ENCODE measurements around the gene TSG101. TPM values are rescaled to one million over a fixed set of nuclear protein-coding genes. Genes with fewer than 3 reads are reported as not detected.

The TSG101 gene
- total RNA-seq, 1 experiment from 2014 or later = 46.9 TPM

DNA sequence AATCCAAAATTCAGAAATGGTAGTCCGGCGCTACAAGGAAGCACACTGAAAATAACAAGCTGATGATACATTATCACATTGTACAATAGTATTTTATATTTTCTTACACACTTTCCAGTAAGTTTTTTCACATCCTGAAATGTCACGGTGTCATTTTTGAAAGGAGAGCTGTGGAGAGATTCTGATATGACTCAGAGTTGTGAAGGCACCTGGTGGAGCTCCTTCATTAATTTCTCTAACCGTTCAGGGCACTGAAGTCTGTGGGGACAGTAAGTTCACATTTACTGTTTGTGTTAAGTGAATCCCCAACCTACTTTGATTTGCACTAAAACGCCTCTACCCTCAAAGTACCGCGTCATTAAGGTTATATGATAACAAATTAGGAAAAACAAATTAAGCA lies 57.8 kb downstream of the TSG101 start:
- ATAC-seq (no peak), DNase-seq (no peak)
- Histone ChIP-seq H3K9me2 (replicated peaks; ENCODE audit: low read length) (no peaks in the 10 kb centered on the region), H3F3A (ENCODE audit: low read length, unreplicated experiment) (no peaks in the 10 kb centered on the region), H3K4me1 (ENCODE audit: insufficient read depth, low read length) (no peaks in the 10 kb centered on the region), H4K20me1 (ENCODE audit: low read length) (no peaks in the 10 kb centered on the region), H3K36me3 (ENCODE audit: low read depth, low read length) (no peaks in the 10 kb centered on the region), H3K27ac (ENCODE audit: low read length) (no peak overlapping the region), H3K4me3 (ENCODE audit: low read length) (no peak overlapping the region), H3K9ac (ENCODE audit: low read length) (no peak overlapping the region), H3K27me3 (ENCODE audit: low read length) (no peaks in the 10 kb centered on the region), H2AFZ (ENCODE audit: low read length) (no peak overlapping the region), H3K4me2 (ENCODE audit: low read length) (no peak overlapping the region), H3K79me2 (ENCODE audit: low read length) (no peaks in the 10 kb centered on the region), H3K9me3 (ENCODE audit: low read length) (no peaks in the 10 kb centered on the region)
- TF ChIP-seq EZH2phosphoT487 (IDR thresholded peaks at IDR 0.05; ENCODE audit: borderline replicate concordance, low read length) = no peak
- no peak for TF ChIP-seq EZH2 (IDR thresholded peaks at IDR 0.05; ENCODE audit: low read length, unreplicated experiment)
- TF ChIP-seq, protein P1, sequence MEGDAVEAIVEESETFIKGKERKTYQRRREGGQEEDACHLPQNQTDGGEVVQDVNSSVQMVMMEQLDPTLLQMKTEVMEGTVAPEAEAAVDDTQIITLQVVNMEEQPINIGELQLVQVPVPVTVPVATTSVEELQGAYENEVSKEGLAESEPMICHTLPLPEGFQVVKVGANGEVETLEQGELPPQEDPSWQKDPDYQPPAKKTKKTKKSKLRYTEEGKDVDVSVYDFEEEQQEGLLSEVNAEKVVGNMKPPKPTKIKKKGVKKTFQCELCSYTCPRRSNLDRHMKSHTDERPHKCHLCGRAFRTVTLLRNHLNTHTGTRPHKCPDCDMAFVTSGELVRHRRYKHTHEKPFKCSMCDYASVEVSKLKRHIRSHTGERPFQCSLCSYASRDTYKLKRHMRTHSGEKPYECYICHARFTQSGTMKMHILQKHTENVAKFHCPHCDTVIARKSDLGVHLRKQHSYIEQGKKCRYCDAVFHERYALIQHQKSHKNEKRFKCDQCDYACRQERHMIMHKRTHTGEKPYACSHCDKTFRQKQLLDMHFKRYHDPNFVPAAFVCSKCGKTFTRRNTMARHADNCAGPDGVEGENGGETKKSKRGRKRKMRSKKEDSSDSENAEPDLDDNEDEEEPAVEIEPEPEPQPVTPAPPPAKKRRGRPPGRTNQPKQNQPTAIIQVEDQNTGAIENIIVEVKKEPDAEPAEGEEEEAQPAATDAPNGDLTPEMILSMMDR (conservative IDR thresholded peaks at IDR 0.05; ENCODE audit: low read depth, low read length) = no peak
- ChIA-PET POLR2A (ENCODE audit: unreplicated experiment) (no interaction called here), CTCF (no interaction called here)
- BruUV-seq (replicated peaks) = no TSS peak
- intact Hi-C loops (cut with micrococcal nuclease) = no loop called here

GRCh38 chr11:18468059-18468458 lies 58.7 kb downstream of the TSG101 start:
- H4K20me1 ChIP-seq (ENCODE audit: low read length) = no peaks in the 10 kb centered on the region
- ChIA-PET POLR2A (ENCODE audit: unreplicated experiment) (no interaction called here), CTCF (no interaction called here)
- H3K9me2 ChIP-seq (replicated peaks; ENCODE audit: low read length) = no peaks in the 10 kb centered on the region
- H3K27ac ChIP-seq (ENCODE audit: low read length) = no peak overlapping the region
- no peak overlapping the region for H2AFZ ChIP-seq (ENCODE audit: low read length)
- no peak overlapping the region for H3K4me3 ChIP-seq (ENCODE audit: low read length)
- no peaks in the 10 kb centered on the region for H3K27me3 ChIP-seq (ENCODE audit: low read length)
- no peak overlapping the region for H3K4me2 ChIP-seq (ENCODE audit: low read length)
- intact Hi-C loops (cut with micrococcal nuclease) = no loop called here
- no peak overlapping the region for H3K9ac ChIP-seq (ENCODE audit: low read length)
- no peak for DNase-seq
- no peaks in the 10 kb centered on the region for H3F3A ChIP-seq (ENCODE audit: low read length, unreplicated experiment)
- TF ChIP-seq EZH2phosphoT487 (IDR thresholded peaks at IDR 0.05; ENCODE audit: borderline replicate concordance, low read length) (no peak), EZH2 (IDR thresholded peaks at IDR 0.05; ENCODE audit: low read length, unreplicated experiment) (no peak)
- TF ChIP-seq, protein P1 (conservative IDR thresholded peaks at IDR 0.05; ENCODE audit: low read depth, low read length) = no peak
- no peak for ATAC-seq
- H3K36me3 ChIP-seq (ENCODE audit: low read depth, low read length) = no peaks in the 10 kb centered on the region
- H3K9me3 ChIP-seq (ENCODE audit: low read length) = no peaks in the 10 kb centered on the region
- no peaks in the 10 kb centered on the region for H3K79me2 ChIP-seq (ENCODE audit: low read length)
- no TSS peak for BruUV-seq (replicated peaks)
- no peaks in the 10 kb centered on the region for H3K4me1 ChIP-seq (ENCODE audit: insufficient read depth, low read length)

- no peaks in the 10 kb centered on the region for H3K9me3 ChIP-seq (ENCODE audit: low read length)
- no peak overlapping the region for H3K4me3 ChIP-seq (ENCODE audit: low read length)
- H3K4me2 ChIP-seq (ENCODE audit: low read length) = no peak overlapping the region
- intact Hi-C loops (cut with micrococcal nuclease) = no loop called here
- no peaks in the 10 kb centered on the region for H4K20me1 ChIP-seq (ENCODE audit: low read length)
- H3K36me3 ChIP-seq (ENCODE audit: low read depth, low read length) = no peaks in the 10 kb centered on the region
- no peaks in the 10 kb centered on the region for H3F3A ChIP-seq (ENCODE audit: low read length, unreplicated experiment)
- no peaks in the 10 kb centered on the region for H3K9me2 ChIP-seq (replicated peaks; ENCODE audit: low read length)
- no peaks in the 10 kb centered on the region for H3K27me3 ChIP-seq (ENCODE audit: low read length)
- no peaks in the 10 kb centered on the region for H3K4me1 ChIP-seq (ENCODE audit: insufficient read depth, low read length)
- POLR2A ChIA-PET (ENCODE audit: unreplicated experiment) = no interaction called here
- TF ChIP-seq, protein P1 (conservative IDR thresholded peaks at IDR 0.05; ENCODE audit: low read depth, low read length) = no peak
- TF ChIP-seq EZH2phosphoT487 (IDR thresholded peaks at IDR 0.05; ENCODE audit: borderline replicate concordance, low read length) (no peak), EZH2 (IDR thresholded peaks at IDR 0.05; ENCODE audit: low read length, unreplicated experiment) (no peak)
- DNase-seq (no peak), ATAC-seq (no peak)
- H3K79me2 ChIP-seq (ENCODE audit: low read length) = no peaks in the 10 kb centered on the region
- CTCF ChIA-PET = no interaction called here
- BruUV-seq (replicated peaks) = no TSS peak
- no peak overlapping the region for H3K27ac ChIP-seq (ENCODE audit: low read length)
- no peak overlapping the region for H2AFZ ChIP-seq (ENCODE audit: low read length)
- no peak overlapping the region for H3K9ac ChIP-seq (ENCODE audit: low read length)
These were observed 60.3 kb downstream of the TSG101 start for GRCh38 chr11:18466402-18466801.

All from PC-3 (cell line).